ENCODE measurements around the gene MYH14.

The MYH14 gene

GRCh38 chr19:50203281-50204080 is at the start of gene MYH14:
Gene MYH14, plus strand, starts transcription at chr19:50203622. Its CDS starts 6,744 bp downstream, at chr19:50210366.
- peak; percentile 80 to 96 for DNase-seq

GRCh38 chr19:50154529-50154928 is 48.9 kb upstream of the MYH14 start:
- no peak for DNase-seq

- DNase-seq = no peak
These were observed 47.8 kb upstream of the MYH14 start for GRCh38 chr19:50155520-50156109.

- no peak for DNase-seq
These were observed 44.8 kb upstream of the MYH14 start for GRCh38 chr19:50158577-50158976.

- DNase-seq = no peak
These were observed 44.3 kb upstream of the MYH14 start for GRCh38 chr19:50159078-50159477.

- DNase-seq = no peak
These were observed 40.4 kb upstream of the MYH14 start, which contains the start of gene IZUMO2 for GRCh38 chr19:50162988-50163387. Gene IZUMO2, minus strand, starts transcription at chr19:50163281. Its CDS starts 87 bp downstream, at chr19:50163194.

- DNase-seq = peak; percentile 13 to 42
These were observed 36.1 kb upstream of the MYH14 start for GRCh38 chr19:50167314-50167721.

- DNase-seq = no peak
These were observed 31.7 kb upstream of the MYH14 start for GRCh38 chr19:50171752-50172151.

- no peak for DNase-seq
These were observed 30.7 kb upstream of the MYH14 start for GRCh38 chr19:50172726-50173125.

GRCh38 chr19:50173127-50173526 is 30.3 kb upstream of the MYH14 start:
- no peak for DNase-seq

- DNase-seq = no peak
These were observed 29.2 kb upstream of the MYH14 start for GRCh38 chr19:50174100-50174793.

- no peak for DNase-seq
These were observed 27.5 kb upstream of the MYH14 start for GRCh38 chr19:50175924-50176323.

- no peak for DNase-seq
These were observed 26.6 kb upstream of the MYH14 start for GRCh38 chr19:50176775-50177174.

- DNase-seq = peak in 1 of 2 experiments; percentile 13
These were observed 25.1 kb upstream of the MYH14 start for GRCh38 chr19:50178320-50178719.

GRCh38 chr19:50178859-50179537 is 24.4 kb upstream of the MYH14 start:
- DNase-seq = no peak

GRCh38 chr19:50181121-50181520 is 22.3 kb upstream of the MYH14 start:
- DNase-seq = no peak

- no peak for DNase-seq
These were observed 19.2 kb upstream of the MYH14 start for GRCh38 chr19:50184196-50184595.

- DNase-seq = no peak
These were observed 15.5 kb upstream of the MYH14 start for GRCh38 chr19:50187937-50188336.

- no peak for DNase-seq
These were observed 14.1 kb upstream of the MYH14 start for GRCh38 chr19:50189331-50189730.

- no peak for DNase-seq
These were observed 13.0 kb upstream of the MYH14 start for GRCh38 chr19:50190439-50190891.

- DNase-seq = no peak
These were observed 12.2 kb upstream of the MYH14 start for GRCh38 chr19:50191216-50191615.

- DNase-seq = no peak
These were observed 10.8 kb upstream of the MYH14 start for GRCh38 chr19:50192463-50193211.
